GM13976 (cell line): ENCODE results near the gene ORMDL2.

Source experiments
- DNase-seq: peaks from one replicate; pipeline ENCODE4 v3.0.0; 2012; ENCODE audit warnings: low spot score
- in situ Hi-C: fragments of 300-500 bp; cut with MboI; formaldehyde crosslinking; loops from one replicate; pipeline ENCODE4 v1.12.0; 2022; ENCODE audit warnings: low sequenced_read_pairs, mixed read lengths, inconsistent platforms; ENCODE audit not compliant: unreplicated experiment
- TF ChIP-seq, protein P1 (sequence below): IDR thresholded peaks from 2 replicates; pipeline ENCODE4 v1.5.1; 2012; ENCODE audit warnings: borderline replicate concordance, mild to moderate bottlenecking; ENCODE audit not compliant: insufficient read depth; ENCODE audit errors: extremely low read depth, missing control alignments, control extremely low read depth

ORMDL2 gene

GRCh38 chr12:55814257-55814656, 3.6 kb upstream of the ORMDL2 start:
- DNase-seq, result no peak
- in situ Hi-C loops, result no loop called here
- TF ChIP-seq, protein P1, sequence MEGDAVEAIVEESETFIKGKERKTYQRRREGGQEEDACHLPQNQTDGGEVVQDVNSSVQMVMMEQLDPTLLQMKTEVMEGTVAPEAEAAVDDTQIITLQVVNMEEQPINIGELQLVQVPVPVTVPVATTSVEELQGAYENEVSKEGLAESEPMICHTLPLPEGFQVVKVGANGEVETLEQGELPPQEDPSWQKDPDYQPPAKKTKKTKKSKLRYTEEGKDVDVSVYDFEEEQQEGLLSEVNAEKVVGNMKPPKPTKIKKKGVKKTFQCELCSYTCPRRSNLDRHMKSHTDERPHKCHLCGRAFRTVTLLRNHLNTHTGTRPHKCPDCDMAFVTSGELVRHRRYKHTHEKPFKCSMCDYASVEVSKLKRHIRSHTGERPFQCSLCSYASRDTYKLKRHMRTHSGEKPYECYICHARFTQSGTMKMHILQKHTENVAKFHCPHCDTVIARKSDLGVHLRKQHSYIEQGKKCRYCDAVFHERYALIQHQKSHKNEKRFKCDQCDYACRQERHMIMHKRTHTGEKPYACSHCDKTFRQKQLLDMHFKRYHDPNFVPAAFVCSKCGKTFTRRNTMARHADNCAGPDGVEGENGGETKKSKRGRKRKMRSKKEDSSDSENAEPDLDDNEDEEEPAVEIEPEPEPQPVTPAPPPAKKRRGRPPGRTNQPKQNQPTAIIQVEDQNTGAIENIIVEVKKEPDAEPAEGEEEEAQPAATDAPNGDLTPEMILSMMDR, result no peak

- TF ChIP-seq, protein P1, result no peak
- no peak for DNase-seq
- in situ Hi-C loops, result no loop called here
Measured at GRCh38 chr12:55815473-55815872, 2.4 kb upstream of the ORMDL2 start.

GRCh38 chr12:55816881-55817344, 928 bp upstream of the ORMDL2 start:
- in situ Hi-C loops, result no loop called here
- DNase-seq, result no peak
- TF ChIP-seq, protein P1, result no peak

- TF ChIP-seq, protein P1, result no peak
- DNase-seq, result no peak
- in situ Hi-C loops, result no loop called here
Measured at GRCh38 chr12:55818140-55818728, 393 bp downstream of the ORMDL2 start.

DNA sequence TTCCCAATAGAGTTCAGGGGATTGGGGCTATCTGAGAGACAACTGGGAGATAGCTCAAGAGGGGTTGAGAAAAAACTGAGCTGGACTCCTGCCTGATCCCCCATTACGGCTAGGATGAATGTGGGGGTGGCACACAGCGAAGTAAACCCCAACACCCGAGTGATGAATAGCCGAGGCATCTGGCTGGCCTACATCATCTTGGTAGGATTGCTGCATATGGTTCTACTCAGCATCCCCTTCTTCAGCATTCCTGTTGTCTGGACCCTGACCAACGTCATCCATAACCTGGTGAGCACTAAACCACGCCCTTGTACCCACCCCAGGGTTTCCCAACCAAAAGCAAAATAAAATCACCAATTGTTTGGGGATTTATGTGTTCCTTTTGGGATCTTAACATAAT, 1.0 kb downstream of the ORMDL2 start:
- in situ Hi-C loops, result no loop called here
- no peak for DNase-seq
- TF ChIP-seq, protein P1, result no peak

DNA sequence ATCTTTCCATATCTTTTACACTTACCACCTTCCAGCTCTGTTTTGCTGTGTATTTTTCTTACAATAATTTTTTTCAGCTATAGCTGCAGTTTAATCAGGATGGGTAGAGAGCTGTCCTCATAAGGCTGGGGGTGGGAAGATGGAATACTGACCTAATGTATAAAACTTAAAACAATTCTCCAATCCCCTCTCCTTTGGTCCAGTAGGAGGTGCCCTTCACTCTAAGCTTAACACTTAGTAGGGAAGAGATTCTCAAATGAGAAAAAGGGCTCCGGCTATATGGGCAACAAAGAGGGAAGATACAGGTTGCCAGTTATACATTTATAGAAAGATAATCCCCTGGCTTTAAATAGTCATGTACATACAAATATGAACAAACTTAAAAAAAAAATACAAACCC, 2.8 kb downstream of the ORMDL2 start:
- TF ChIP-seq, protein P1, result no peak
- in situ Hi-C loops, result no loop called here
- no peak for DNase-seq
